HG02884 (cell line): ENCODE data around the gene RADX.
A peak's percentile ranks its signal among the peaks of the same experiment; 100 is the strongest.
"Not testable (repeated sequence)": the region's sequence is repeated elsewhere in the genome, so short reads cannot be mapped to it uniquely, and the experiment has no call there.

Experiments
- ATAC-seq: cut with Tn5 transposase; IDR thresholded peaks from one replicate; pipeline ENCODE4 v1.9.1; 2021; ENCODE audit warnings: mild to moderate bottlenecking, moderate library complexity; ENCODE audit not compliant: unreplicated experiment

Gene RADX

GRCh38 chrX:106611679-106612392 is at the start of gene RADX:
TSS of gene RADX (plus strand) at chrX:106611978. CDS start at chrX:106612081, 103 bp downstream.
- ATAC-seq = peak; percentile 96

- ATAC-seq = no peak
These were observed 46.8 kb upstream of the RADX start for GRCh38 chrX:106564986-106565385.

- ATAC-seq = no peak
These were observed 45.4 kb upstream of the RADX start for GRCh38 chrX:106566362-106566761.

- no peak for ATAC-seq
These were observed 29.9 kb upstream of the RADX start for GRCh38 chrX:106581856-106582255.

GRCh38 chrX:106585478-106585877 is 26.3 kb upstream of the RADX start:
- no peak for ATAC-seq

- no peak for ATAC-seq
These were observed 23.0 kb upstream of the RADX start for GRCh38 chrX:106588801-106589200.

GRCh38 chrX:106599411-106599810 is 12.4 kb upstream of the RADX start:
- no peak for ATAC-seq

GRCh38 chrX:106606571-106606970 is 5.2 kb upstream of the RADX start:
- no peak for ATAC-seq

GRCh38 chrX:106608016-106608415 is 3.8 kb upstream of the RADX start:
- no peak for ATAC-seq

GRCh38 chrX:106611317-106611678 is 480 bp upstream of the RADX start:
- ATAC-seq = peak; percentile 1

GRCh38 chrX:106612393-106612763 is 600 bp downstream of the RADX start:
- ATAC-seq = peak; percentile 22

GRCh38 chrX:106613277-106613676 is 1.5 kb downstream of the RADX start:
- ATAC-seq = no peak

- ATAC-seq = no peak
These were observed 3.3 kb downstream of the RADX start for GRCh38 chrX:106615041-106615440.

- peak; percentile 62 for ATAC-seq
These were observed 8.0 kb downstream of the RADX start for GRCh38 chrX:106619797-106620196.

GRCh38 chrX:106621836-106622235 is 10.1 kb downstream of the RADX start:
- no peak for ATAC-seq

- ATAC-seq = no peak
These were observed 15.0 kb downstream of the RADX start for GRCh38 chrX:106626789-106627188.

- no peak for ATAC-seq
These were observed 19.8 kb downstream of the RADX start for GRCh38 chrX:106631615-106632014.

- peak; percentile 99 for ATAC-seq
These were observed 38.0 kb downstream of the RADX start for GRCh38 chrX:106649523-106650428.

- ATAC-seq = not testable (repeated sequence)
These were observed 41.8 kb downstream of the RADX start for GRCh38 chrX:106653625-106654024.

- no peak for ATAC-seq
These were observed 58.9 kb downstream of the RADX start for GRCh38 chrX:106670631-106671030.

- no peak for ATAC-seq
These were observed 60.7 kb downstream of the RADX start for GRCh38 chrX:106672527-106672926.

GRCh38 chrX:106680716-106681115 is 68.9 kb downstream of the RADX start:
- no peak for ATAC-seq
